Osteoblast (primary cell): Measurements from ENCODE around the gene BCL11B. TPM values are rescaled to one million over a fixed set of nuclear protein-coding genes. Genes with fewer than 3 reads are reported as not detected.
A peak's percentile ranks its signal among the peaks of the same experiment; 100 is the strongest.

Experiments
- DNase-seq: peaks from one replicate; pipeline ENCODE4 v3.0.0; 2011; ENCODE audit warnings: low spot score, mixed read lengths; ENCODE audit not compliant: insufficient read length; ENCODE audit errors: missing footprints
- H2AFZ ChIP-seq: 2 replicates; pipeline ENCODE4 v1.6.0; 2011; ENCODE audit warnings: mild to moderate bottlenecking, low read length
- H3K27ac ChIP-seq: 2 replicates; pipeline ENCODE4 v1.5.1; 2011; ENCODE audit warnings: mild to moderate bottlenecking, low read depth, low read length, moderate library complexity
- H3K27me3 ChIP-seq: 2 replicates; pipeline ENCODE4 v1.6.0; 2012; ENCODE audit warnings: mild to moderate bottlenecking, control low read depth, inconsistent platforms, low read length, moderate library complexity; ENCODE audit not compliant: insufficient read depth
- H3K36me3 ChIP-seq: 2 replicates; pipeline ENCODE4 v1.5.1; 2011; ENCODE audit warnings: mild to moderate bottlenecking, low read length, control low read depth, moderate library complexity; ENCODE audit not compliant: insufficient read depth
- H3K4me1 ChIP-seq: 2 replicates; pipeline ENCODE4 v1.5.1; 2011; ENCODE audit warnings: mild to moderate bottlenecking, low read length, control low read depth, moderate library complexity; ENCODE audit not compliant: insufficient read depth
- H3K4me2 ChIP-seq: 2 replicates; pipeline ENCODE4 v1.6.0; 2011; ENCODE audit warnings: mild to moderate bottlenecking, low read length; ENCODE audit not compliant: insufficient read depth
- H3K4me3 ChIP-seq: fragments of 200-600 bp; sonication (generic); 3 replicates; pipeline ENCODE4 v1.5.1; 2012; ENCODE audit warnings: mild to moderate bottlenecking, low read length, inconsistent platforms; ENCODE audit not compliant: insufficient read depth
- H3K79me2 ChIP-seq: 2 replicates; pipeline ENCODE4 v1.6.0; 2012; ENCODE audit warnings: mild to moderate bottlenecking, low read length, control low read depth, inconsistent platforms; ENCODE audit not compliant: insufficient read depth
- H3K9me3 ChIP-seq: 2 replicates; pipeline ENCODE4 v1.5.1; 2011; ENCODE audit warnings: low read depth, low read length, control low read depth
- H4K20me1 ChIP-seq: 2 replicates; pipeline ENCODE4 v1.6.0; 2012; ENCODE audit warnings: mild to moderate bottlenecking, low read length, control low read depth; ENCODE audit not compliant: insufficient read depth
- CTCF ChIP-seq: IDR thresholded peaks from 2 replicates; pipeline ENCODE4 v1.5.1; 2011; ENCODE audit warnings: mild to moderate bottlenecking, low read depth, low read length, moderate library complexity; ENCODE audit errors: extremely low read depth
- total RNA-seq: library from RNA; depleted of rRNA; stranded (reverse); fragments of >200 nt; gene quantifications from 2 replicates; pipeline ENCODE4 v1.2.3, GENCODE V29; 2012

Gene BCL11B
- total RNA-seq, 1 donor, result 0.36 TPM

- no peak for DNase-seq
- H3K4me3 ChIP-seq, result no peak overlapping the region
- H3K4me2 ChIP-seq, result no peak overlapping the region
- H3K27me3 ChIP-seq, result no peaks in the 10 kb centered on the region
- H2AFZ ChIP-seq, result no peak overlapping the region
- H3K4me1 ChIP-seq, result no peaks in the 10 kb centered on the region
- no peaks in the 10 kb centered on the region for H3K9me3 ChIP-seq
- TF ChIP-seq CTCF, result no peak
- H3K79me2 ChIP-seq, result no peaks in the 10 kb centered on the region
- no peaks in the 10 kb centered on the region for H4K20me1 ChIP-seq
- no peak overlapping the region for H3K27ac ChIP-seq
- H3K36me3 ChIP-seq, result no peaks in the 10 kb centered on the region
These were observed 113.3 kb downstream of the BCL11B start for GRCh38 chr14:99158646-99159165.

- no peak overlapping the region for H3K4me2 ChIP-seq
- no peaks in the 10 kb centered on the region for H3K4me1 ChIP-seq
These were observed 113.8 kb downstream of the BCL11B start for GRCh38 chr14:99158150-99158549.

GRCh38 chr14:99157676-99158075 lies 114.3 kb downstream of the BCL11B start:
- Histone ChIP-seq H3K4me3 (no peak overlapping the region), H4K20me1 (no peaks in the 10 kb centered on the region), H3K79me2 (no peaks in the 10 kb centered on the region), H3K27ac (no peak overlapping the region), H3K4me1 (no peaks in the 10 kb centered on the region), H3K4me2 (no peak overlapping the region), H3K27me3 (no peaks in the 10 kb centered on the region), H2AFZ (no peak overlapping the region), H3K9me3 (no peaks in the 10 kb centered on the region), H3K36me3 (no peaks in the 10 kb centered on the region)
- DNase-seq, result no peak
- TF ChIP-seq CTCF, result no peak

More at GRCh38 chr14:99158150-99158549, 113.8 kb downstream of the BCL11B start:
- H3K79me2 ChIP-seq, result no peaks in the 10 kb centered on the region
- H3K27ac ChIP-seq, result no peak overlapping the region
- no peaks in the 10 kb centered on the region for H4K20me1 ChIP-seq
- no peak overlapping the region for H3K4me3 ChIP-seq
- H3K36me3 ChIP-seq, result no peaks in the 10 kb centered on the region
- no peaks in the 10 kb centered on the region for H3K27me3 ChIP-seq
- no peaks in the 10 kb centered on the region for H3K9me3 ChIP-seq
- peak; percentile 14 for DNase-seq
- TF ChIP-seq CTCF, result no peak
- H2AFZ ChIP-seq, result no peak overlapping the region

- peak; percentile 26 for DNase-seq
- H3K27me3 ChIP-seq, result no peaks in the 10 kb centered on the region
- H4K20me1 ChIP-seq, result no peaks in the 10 kb centered on the region
- H3K4me1 ChIP-seq, result no peaks in the 10 kb centered on the region
- no peaks in the 10 kb centered on the region for H3K79me2 ChIP-seq
- TF ChIP-seq CTCF, result no peak
- H3K36me3 ChIP-seq, result no peaks in the 10 kb centered on the region
- H3K4me3 ChIP-seq, result no peak overlapping the region
- no peak overlapping the region for H3K4me2 ChIP-seq
- no peak overlapping the region for H2AFZ ChIP-seq
- H3K9me3 ChIP-seq, result no peaks in the 10 kb centered on the region
- no peak overlapping the region for H3K27ac ChIP-seq
These were observed 114.8 kb downstream of the BCL11B start for GRCh38 chr14:99157246-99157645.
